ENCODE results near the gene ATG4B.

ATG4B gene

DNA sequence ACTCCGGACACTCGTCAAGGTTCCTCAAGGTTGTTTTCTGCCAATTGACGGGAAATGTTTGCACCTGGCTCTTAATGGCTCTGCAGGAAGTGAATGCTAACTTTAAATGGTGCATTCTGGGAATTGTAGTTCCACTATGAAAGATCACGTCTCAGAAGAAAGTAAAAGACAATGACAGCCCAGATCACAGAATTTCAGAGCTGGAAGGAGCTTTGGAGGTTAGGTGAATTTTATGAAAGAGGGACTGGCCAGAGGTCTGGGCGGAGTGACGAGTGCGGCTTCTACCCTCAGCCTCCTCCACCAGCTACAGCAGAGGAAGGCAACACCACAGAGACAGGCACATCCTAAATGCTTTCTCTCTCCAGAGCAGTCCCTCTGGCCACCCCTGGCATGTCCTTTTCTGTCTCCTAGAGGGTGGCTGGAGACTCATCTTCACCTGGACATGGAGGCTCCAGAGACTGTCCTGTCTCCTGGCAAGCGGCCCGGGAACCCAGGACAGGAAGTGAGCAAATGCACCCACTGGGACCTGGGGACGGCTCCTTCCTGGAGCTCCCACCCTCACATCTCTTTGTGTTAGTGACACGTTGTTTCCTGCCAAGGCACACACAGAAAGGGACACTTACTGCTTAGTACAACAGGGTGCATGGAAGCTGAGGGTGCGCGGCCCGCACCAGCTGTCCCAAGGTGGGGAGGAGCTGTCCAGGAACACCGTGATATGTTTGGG, 19.9 kb upstream of the ATG4B start:
- TF ChIP-seq SNAI2 (CRISPR knock-in tag; IDR thresholded peaks at IDR 0.05) (no peak), ZFP3 (CRISPR knock-in tag; IDR thresholded peaks at IDR 0.05) (no peak), ARNTL (CRISPR knock-in tag; IDR thresholded peaks at IDR 0.05; ENCODE audit: borderline replicate concordance, low read depth) (no peak), ESRRG (CRISPR knock-in tag; IDR thresholded peaks at IDR 0.05) (no peak), TCF4 (CRISPR knock-in tag; IDR thresholded peaks at IDR 0.05; ENCODE audit: borderline replicate concordance) (no peak), ZC3H10 (CRISPR knock-in tag; IDR thresholded peaks at IDR 0.05) (no peak), ZFP30 (CRISPR knock-in tag; IDR thresholded peaks at IDR 0.05) (no peak), ZNF565 (CRISPR knock-in tag; conservative IDR thresholded peaks at IDR 0.05; ENCODE audit: low read depth) (no peak), BACH2 (CRISPR knock-in tag; IDR thresholded peaks at IDR 0.05; ENCODE audit: borderline replicate concordance) (no peak), GLIS3 (CRISPR knock-in tag; IDR thresholded peaks at IDR 0.05) (no peak), TOX (CRISPR knock-in tag; IDR thresholded peaks at IDR 0.05; ENCODE audit: borderline replicate concordance) (no peak)
- TF ChIP-seq, protein P1, sequence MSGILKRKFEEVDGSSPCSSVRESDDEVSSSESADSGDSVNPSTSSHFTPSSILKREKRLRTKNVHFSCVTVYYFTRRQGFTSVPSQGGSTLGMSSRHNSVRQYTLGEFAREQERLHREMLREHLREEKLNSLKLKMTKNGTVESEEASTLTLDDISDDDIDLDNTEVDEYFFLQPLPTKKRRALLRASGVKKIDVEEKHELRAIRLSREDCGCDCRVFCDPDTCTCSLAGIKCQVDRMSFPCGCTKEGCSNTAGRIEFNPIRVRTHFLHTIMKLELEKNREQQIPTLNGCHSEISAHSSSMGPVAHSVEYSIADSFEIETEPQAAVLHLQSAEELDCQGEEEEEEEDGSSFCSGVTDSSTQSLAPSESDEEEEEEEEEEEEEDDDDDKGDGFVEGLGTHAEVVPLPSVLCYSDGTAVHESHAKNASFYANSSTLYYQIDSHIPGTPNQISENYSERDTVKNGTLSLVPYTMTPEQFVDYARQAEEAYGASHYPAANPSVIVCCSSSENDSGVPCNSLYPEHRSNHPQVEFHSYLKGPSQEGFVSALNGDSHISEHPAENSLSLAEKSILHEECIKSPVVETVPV (CRISPR knock-in tag; IDR thresholded peaks at IDR 0.05), result no peak
- peak; percentile 47; the same call in 2 of the 3 replicates for ATAC-seq

DNA sequence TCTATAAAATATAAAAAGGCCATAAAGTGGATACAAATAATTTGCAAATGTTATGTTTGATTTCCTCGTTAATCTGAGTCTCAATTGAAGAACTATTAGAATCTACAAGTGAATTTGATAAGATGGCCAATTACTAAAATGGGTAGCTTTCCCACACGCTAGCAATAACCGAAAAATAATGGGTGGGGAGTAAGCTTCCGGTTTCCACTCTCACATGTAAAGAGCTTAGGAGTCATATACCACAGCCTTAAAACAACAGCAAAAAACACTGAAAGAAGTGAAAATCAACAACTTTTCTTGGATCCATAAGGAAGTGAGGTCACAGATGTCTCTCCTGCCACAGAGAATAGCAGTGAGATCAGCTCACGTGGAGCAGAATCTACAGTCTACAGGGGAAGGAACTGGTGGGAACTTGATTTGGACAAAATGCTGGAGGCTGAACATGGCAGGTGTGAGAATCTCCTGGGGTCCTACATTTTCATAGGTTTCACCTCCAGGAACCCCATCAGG, 19.1 kb upstream of the ATG4B start:
- TF ChIP-seq SNAI2 (CRISPR knock-in tag; IDR thresholded peaks at IDR 0.05) (no peak), ZFP30 (CRISPR knock-in tag; IDR thresholded peaks at IDR 0.05) (no peak), ZNF70 (CRISPR knock-in tag; IDR thresholded peaks at IDR 0.05) (no peak), PPARA (CRISPR knock-in tag; IDR thresholded peaks at IDR 0.05; ENCODE audit: borderline replicate concordance) (no peak), TCF4 (CRISPR knock-in tag; IDR thresholded peaks at IDR 0.05; ENCODE audit: borderline replicate concordance) (no peak), OSR1 (CRISPR knock-in tag; IDR thresholded peaks at IDR 0.05) (no peak), ZNF565 (CRISPR knock-in tag; conservative IDR thresholded peaks at IDR 0.05; ENCODE audit: low read depth) (no peak)
- TF ChIP-seq, protein P2, sequence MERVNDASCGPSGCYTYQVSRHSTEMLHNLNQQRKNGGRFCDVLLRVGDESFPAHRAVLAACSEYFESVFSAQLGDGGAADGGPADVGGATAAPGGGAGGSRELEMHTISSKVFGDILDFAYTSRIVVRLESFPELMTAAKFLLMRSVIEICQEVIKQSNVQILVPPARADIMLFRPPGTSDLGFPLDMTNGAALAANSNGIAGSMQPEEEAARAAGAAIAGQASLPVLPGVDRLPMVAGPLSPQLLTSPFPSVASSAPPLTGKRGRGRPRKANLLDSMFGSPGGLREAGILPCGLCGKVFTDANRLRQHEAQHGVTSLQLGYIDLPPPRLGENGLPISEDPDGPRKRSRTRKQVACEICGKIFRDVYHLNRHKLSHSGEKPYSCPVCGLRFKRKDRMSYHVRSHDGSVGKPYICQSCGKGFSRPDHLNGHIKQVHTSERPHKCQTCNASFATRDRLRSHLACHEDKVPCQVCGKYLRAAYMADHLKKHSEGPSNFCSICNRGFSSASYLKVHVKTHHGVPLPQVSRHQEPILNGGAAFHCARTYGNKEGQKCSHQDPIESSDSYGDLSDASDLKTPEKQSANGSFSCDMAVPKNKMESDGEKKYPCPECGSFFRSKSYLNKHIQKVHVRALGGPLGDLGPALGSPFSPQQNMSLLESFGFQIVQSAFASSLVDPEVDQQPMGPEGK (CRISPR knock-in tag; IDR thresholded peaks at IDR 0.05; ENCODE audit: borderline replicate concordance), result no peak
- TF ChIP-seq, protein P3, sequence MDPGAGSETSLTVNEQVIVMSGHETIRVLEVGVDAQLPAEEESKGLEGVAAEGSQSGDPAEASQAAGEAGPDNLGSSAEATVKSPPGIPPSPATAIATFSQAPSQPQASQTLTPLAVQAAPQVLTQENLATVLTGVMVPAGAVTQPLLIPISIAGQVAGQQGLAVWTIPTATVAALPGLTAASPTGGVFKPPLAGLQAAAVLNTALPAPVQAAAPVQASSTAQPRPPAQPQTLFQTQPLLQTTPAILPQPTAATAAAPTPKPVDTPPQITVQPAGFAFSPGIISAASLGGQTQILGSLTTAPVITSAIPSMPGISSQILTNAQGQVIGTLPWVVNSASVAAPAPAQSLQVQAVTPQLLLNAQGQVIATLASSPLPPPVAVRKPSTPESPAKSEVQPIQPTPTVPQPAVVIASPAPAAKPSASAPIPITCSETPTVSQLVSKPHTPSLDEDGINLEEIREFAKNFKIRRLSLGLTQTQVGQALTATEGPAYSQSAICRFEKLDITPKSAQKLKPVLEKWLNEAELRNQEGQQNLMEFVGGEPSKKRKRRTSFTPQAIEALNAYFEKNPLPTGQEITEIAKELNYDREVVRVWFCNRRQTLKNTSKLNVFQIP (CRISPR knock-in tag; IDR thresholded peaks at IDR 0.05; ENCODE audit: borderline replicate concordance, low read depth), result no peak
- TF ChIP-seq, protein P1 (CRISPR knock-in tag; IDR thresholded peaks at IDR 0.05), result no peak

DNA sequence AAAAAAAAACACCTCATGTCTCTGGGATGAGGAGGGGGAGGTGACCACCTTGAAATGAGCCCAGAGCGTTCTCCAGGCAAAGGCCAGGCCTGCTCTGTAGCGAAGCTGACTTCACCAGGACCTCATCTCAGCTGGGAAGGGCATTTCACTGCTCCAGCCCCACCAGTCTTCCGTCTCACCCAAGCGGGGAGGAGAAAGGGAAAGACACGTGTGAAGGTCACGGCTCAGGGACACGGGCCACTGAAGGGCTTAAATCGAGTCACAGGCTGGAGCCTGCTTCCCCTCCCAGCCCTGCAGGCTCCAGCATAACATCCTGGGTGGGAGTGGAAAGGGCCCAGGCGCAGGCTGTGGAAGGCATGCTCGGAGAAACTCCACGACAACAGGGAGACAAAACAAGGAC, 18.7 kb upstream of the ATG4B start:
- no peak for ATAC-seq
- no peak for TF ChIP-seq GLIS3 (CRISPR knock-in tag; IDR thresholded peaks at IDR 0.05)
- no peak for TF ChIP-seq ZFP30 (CRISPR knock-in tag; IDR thresholded peaks at IDR 0.05)

More for the DNA sequence above, 19.1 kb upstream of the ATG4B start:
- no peak for ATAC-seq

DNA sequence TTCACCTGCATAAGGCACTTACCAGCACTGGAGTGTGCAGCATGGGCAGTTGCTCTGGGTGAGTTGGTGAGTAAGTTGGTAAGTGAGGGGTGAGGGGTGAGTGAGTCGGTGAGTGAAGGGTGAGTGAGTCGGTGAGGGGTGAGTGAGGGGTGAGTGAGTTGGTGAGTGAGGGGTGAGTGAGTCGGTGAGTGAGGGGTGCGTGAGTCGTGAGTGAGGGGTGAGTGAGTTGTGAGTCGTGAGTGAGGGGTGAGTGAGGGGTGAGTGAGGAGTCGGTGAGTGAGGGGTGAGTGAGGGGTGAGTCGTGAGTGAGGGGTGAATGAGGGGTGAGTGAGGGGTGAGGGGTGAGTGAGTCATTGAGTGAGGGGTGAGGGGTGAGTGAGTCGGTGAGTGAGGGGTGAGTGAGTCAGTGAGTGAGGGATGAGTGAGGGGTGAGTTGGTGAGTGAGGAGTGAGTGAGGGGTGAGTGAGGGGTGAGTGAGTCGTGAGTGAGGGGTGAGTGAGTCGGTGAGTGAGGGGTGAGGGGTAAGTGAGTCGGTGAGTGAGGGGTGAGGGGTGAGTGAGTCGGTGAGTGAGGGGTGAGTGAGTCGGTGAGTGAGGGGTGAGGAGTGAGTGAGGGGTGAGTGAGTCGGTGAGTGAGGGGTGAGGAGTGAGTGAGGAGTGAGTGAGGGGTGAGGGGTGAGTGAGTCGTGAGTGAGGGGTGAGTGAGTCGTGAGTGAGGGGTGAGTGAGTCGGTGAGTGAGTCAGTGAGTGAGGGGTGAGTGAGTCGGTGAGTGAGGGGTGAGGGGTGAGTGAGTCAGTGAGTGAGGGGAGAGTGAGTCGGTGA, 17.7 kb upstream of the ATG4B start:
- no peak for ATAC-seq
- no peak for TF ChIP-seq RARB (CRISPR knock-in tag; IDR thresholded peaks at IDR 0.05)
- no peak for TF ChIP-seq BACH2 (CRISPR knock-in tag; IDR thresholded peaks at IDR 0.05; ENCODE audit: borderline replicate concordance)
- TF ChIP-seq, protein P2 (CRISPR knock-in tag; IDR thresholded peaks at IDR 0.05; ENCODE audit: borderline replicate concordance), result no peak
- TF ChIP-seq, protein P4, sequence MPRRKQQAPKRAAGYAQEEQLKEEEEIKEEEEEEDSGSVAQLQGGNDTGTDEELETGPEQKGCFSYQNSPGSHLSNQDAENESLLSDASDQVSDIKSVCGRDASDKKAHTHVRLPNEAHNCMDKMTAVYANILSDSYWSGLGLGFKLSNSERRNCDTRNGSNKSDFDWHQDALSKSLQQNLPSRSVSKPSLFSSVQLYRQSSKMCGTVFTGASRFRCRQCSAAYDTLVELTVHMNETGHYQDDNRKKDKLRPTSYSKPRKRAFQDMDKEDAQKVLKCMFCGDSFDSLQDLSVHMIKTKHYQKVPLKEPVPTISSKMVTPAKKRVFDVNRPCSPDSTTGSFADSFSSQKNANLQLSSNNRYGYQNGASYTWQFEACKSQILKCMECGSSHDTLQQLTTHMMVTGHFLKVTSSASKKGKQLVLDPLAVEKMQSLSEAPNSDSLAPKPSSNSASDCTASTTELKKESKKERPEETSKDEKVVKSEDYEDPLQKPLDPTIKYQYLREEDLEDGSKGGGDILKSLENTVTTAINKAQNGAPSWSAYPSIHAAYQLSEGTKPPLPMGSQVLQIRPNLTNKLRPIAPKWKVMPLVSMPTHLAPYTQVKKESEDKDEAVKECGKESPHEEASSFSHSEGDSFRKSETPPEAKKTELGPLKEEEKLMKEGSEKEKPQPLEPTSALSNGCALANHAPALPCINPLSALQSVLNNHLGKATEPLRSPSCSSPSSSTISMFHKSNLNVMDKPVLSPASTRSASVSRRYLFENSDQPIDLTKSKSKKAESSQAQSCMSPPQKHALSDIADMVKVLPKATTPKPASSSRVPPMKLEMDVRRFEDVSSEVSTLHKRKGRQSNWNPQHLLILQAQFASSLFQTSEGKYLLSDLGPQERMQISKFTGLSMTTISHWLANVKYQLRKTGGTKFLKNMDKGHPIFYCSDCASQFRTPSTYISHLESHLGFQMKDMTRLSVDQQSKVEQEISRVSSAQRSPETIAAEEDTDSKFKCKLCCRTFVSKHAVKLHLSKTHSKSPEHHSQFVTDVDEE (CRISPR knock-in tag; IDR thresholded peaks at IDR 0.05), result no peak
- TF ChIP-seq TOX (CRISPR knock-in tag; IDR thresholded peaks at IDR 0.05; ENCODE audit: borderline replicate concordance), result no peak
- no peak for TF ChIP-seq ZNF8 (CRISPR knock-in tag; IDR thresholded peaks at IDR 0.05)

Data from SK-N-SH treated with all-trans-retinoic acid at 6 μM for 48 hours (cell line).